ENCODE results near the gene DSCAM.
"Not testable (repeated sequence)": the region's sequence is repeated elsewhere in the genome, so short reads cannot be mapped to it uniquely, and the experiment has no call there.

DSCAM gene

DNA sequence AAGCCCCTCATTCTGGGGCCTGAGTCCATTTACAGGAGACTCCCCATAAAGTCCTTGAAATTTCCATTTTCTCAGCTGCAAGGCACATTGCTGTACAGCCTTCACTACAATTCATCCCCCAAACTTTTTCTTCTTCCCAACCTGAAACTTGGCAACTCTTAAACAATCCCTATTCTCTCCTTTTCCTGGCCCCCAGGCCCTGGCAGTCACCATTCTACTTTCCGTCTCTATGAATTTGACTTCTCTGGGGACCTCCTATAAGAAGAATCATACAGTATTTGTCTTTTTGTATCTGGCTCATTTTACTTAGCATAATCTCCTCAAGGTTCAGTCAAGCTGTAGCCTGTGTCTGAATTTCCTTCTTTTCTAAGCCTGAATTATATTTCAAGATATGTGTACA is 646.8 kb downstream of the DSCAM start:
- no peak overlapping the region for H3K9ac ChIP-seq (ENCODE audit: low read depth, low read length)
- no peaks in the 10 kb centered on the region for H3K9me3 ChIP-seq (ENCODE audit: control insufficient read depth, insufficient read depth, low read length)
- no peaks in the 10 kb centered on the region for H3K4me1 ChIP-seq (ENCODE audit: control insufficient read depth, insufficient read depth, low read length)
- no peaks in the 10 kb centered on the region for H3K27me3 ChIP-seq (ENCODE audit: control insufficient read depth, insufficient read depth, low read length)
- no peak overlapping the region for H3K4me3 ChIP-seq (ENCODE audit: low read depth, low read length)
- H3K36me3 ChIP-seq (ENCODE audit: control insufficient read depth, insufficient read depth, low read length) = no peaks in the 10 kb centered on the region

DNA sequence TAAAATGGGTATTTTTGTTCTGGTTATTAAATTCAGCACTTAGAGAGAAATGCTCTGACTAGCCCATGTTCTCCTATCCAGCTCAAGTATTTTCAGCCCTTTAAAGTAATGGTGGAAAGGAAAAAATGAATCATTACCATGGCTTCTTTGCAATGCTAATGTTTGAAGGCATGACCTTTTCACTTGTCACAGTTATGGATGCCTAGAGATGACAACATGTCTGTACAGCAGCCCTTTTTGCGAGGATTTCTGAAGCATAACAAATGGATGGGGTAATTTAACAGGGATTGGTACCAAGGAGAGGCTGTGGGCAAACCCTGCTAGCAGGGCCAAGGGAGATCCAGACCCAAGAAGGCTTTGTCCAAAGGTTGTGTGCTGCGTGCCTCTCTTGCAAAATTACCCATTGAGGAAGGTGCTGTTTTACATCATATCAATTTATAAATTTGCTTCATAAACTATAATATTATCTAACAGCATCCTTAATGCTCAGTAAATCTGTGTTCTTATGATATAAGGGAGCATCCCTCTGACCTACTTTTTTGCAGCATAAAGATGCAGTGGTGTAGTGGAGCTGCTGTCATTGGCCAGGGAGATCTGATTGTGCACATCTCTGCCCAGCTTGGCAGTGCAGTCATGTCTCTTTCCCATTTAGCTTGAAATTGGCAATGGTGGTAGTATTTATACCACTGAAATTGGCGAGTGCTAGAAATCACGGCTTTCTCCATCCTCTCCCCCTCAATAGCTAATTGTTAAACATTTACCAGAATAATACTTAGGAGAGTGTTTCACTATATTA is 652.6 kb downstream of the DSCAM start:
- no peak overlapping the region for H3K9ac ChIP-seq (ENCODE audit: low read depth, low read length)
- no peaks in the 10 kb centered on the region for H3K27me3 ChIP-seq (ENCODE audit: control insufficient read depth, insufficient read depth, low read length)
- H3K36me3 ChIP-seq (ENCODE audit: control insufficient read depth, insufficient read depth, low read length) = no peaks in the 10 kb centered on the region
- no peaks in the 10 kb centered on the region for H3K9me3 ChIP-seq (ENCODE audit: control insufficient read depth, insufficient read depth, low read length)
- H3K4me3 ChIP-seq (ENCODE audit: low read depth, low read length) = no peak overlapping the region
- no peaks in the 10 kb centered on the region for H3K4me1 ChIP-seq (ENCODE audit: control insufficient read depth, insufficient read depth, low read length)

DNA sequence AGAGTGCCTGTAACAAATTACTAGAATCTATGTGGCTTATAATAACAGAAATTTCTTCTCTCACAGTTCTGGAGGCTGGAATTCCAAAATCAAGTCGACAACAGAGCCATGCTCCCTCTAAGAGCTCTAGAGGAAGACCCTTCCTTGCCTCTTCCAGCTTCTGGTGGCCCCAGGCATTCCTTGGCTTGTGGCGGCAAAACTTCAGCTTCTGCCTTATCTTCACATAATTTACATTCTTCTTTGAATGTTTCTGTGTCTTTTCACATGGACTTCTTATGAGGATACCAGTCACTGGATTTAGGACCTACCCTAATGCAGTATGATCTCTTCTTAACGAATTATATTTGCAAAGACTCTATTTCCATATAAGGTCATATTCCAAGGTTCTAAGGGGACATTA is 655.3 kb downstream of the DSCAM start:
- Histone ChIP-seq H3K9me3 (ENCODE audit: control insufficient read depth, insufficient read depth, low read length) (no peaks in the 10 kb centered on the region), H3K27me3 (ENCODE audit: control insufficient read depth, insufficient read depth, low read length) (no peaks in the 10 kb centered on the region), H3K36me3 (ENCODE audit: control insufficient read depth, insufficient read depth, low read length) (no peaks in the 10 kb centered on the region), H3K4me1 (ENCODE audit: control insufficient read depth, insufficient read depth, low read length) (no peaks in the 10 kb centered on the region), H3K4me3 (ENCODE audit: low read depth, low read length) (no peak overlapping the region), H3K9ac (ENCODE audit: low read depth, low read length) (no peak overlapping the region)

DNA sequence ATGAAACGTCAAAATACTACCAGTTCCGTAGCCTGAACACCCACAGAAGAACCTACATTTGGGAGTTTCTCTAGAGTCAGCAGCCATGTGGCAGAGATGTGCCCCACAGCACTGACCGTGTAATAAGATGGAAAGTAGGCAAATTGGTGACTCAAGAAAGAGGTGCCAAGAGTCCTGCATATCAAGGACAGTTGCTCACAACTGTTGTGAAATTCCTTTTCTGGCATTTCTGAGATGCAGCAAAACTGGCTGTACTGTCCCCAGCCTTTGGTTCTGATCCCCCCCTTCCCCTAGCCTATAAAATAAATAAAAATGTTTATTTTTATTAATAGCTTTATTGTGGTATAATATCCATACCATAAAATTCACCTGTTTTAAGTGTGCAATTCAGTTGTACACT is 655.8 kb downstream of the DSCAM start:
- Histone ChIP-seq H3K9me3 (ENCODE audit: control insufficient read depth, insufficient read depth, low read length) (no peaks in the 10 kb centered on the region), H3K36me3 (ENCODE audit: control insufficient read depth, insufficient read depth, low read length) (no peaks in the 10 kb centered on the region), H3K27me3 (ENCODE audit: control insufficient read depth, insufficient read depth, low read length) (no peaks in the 10 kb centered on the region), H3K4me1 (ENCODE audit: control insufficient read depth, insufficient read depth, low read length) (no peaks in the 10 kb centered on the region), H3K9ac (ENCODE audit: low read depth, low read length) (no peak overlapping the region), H3K4me3 (ENCODE audit: low read depth, low read length) (no peak overlapping the region)

DNA sequence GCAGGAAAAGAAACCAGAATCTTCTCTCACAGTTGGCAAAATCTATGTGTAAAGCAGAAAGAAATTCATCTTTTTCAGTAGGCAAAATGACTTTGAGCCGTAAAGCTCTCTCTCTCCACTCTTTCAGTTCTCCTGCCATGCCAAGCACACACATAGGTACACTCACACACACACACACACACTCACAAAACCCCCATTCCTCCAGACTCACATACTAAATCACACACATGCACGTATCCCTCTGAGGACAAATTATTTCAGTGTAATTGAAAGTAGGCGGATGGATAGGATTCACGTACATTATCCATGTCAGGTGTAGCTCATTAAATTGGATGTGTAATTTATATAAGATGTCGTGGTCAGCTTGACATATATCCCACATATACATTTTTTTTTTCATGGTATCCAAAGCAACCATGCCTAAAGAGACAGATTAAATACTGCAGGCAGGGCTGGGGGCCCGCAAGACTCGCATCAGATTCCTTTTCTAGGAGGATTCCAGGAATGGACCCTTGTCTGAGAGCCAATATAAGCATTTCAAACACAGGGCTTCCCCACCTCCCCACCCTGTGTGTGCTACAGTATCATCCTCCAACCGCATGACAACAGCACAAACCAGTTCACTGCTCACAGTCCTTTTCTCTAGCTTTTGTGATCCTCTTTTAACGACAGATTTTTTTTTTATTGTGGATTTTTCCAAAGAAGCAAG is 658.9 kb downstream of the DSCAM start:
- Histone ChIP-seq H3K27me3 (ENCODE audit: control insufficient read depth, insufficient read depth, low read length) (no peaks in the 10 kb centered on the region), H3K9ac (ENCODE audit: low read depth, low read length) (no peak overlapping the region), H3K9me3 (ENCODE audit: control insufficient read depth, insufficient read depth, low read length) (no peaks in the 10 kb centered on the region), H3K36me3 (ENCODE audit: control insufficient read depth, insufficient read depth, low read length) (no peaks in the 10 kb centered on the region), H3K4me3 (ENCODE audit: low read depth, low read length) (no peak overlapping the region), H3K4me1 (ENCODE audit: control insufficient read depth, insufficient read depth, low read length) (no peaks in the 10 kb centered on the region)

DNA sequence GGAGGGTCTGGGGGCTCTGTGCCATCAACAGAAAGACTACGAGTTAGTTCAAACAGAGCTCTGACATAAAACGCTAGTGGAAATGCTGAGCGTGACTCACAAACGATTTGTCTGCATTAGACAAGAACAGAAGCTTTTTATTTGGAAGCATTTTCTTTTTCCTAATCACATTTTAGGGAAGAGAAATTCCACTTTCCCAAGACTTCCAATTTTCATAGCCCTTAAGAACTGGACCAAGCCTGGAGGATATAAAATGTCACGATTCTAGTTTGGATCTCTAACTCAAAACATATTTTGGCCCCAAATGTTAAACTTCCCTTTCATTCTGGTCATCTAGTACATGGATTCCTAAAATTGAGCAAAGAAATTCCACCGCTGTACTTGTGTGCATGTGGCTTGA is 659.7 kb downstream of the DSCAM start:
- Histone ChIP-seq H3K9me3 (ENCODE audit: control insufficient read depth, insufficient read depth, low read length) (no peaks in the 10 kb centered on the region), H3K9ac (ENCODE audit: low read depth, low read length) (no peak overlapping the region), H3K4me3 (ENCODE audit: low read depth, low read length) (no peak overlapping the region), H3K4me1 (ENCODE audit: control insufficient read depth, insufficient read depth, low read length) (no peaks in the 10 kb centered on the region), H3K36me3 (ENCODE audit: control insufficient read depth, insufficient read depth, low read length) (no peaks in the 10 kb centered on the region), H3K27me3 (ENCODE audit: control insufficient read depth, insufficient read depth, low read length) (no peaks in the 10 kb centered on the region)

DNA sequence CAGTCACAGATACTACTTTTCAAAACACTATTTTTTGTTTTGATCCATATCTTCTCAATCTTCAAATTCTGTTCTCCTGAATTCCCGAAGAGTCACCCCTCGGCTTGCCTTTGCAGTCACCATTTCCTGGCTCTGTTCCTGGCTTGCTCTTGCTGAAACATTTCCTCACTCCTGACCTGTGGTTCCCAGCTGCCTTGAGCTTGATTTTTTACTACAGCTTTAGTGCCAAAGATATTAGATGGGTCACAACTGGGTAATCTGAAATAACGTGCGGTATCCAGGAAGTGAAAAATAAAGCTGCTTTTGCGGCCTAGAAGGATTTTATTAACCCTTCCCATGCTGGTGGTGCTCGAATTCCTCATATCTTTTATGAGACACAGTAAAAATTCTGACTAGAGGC is 660.9 kb downstream of the DSCAM start:
- H3K9ac ChIP-seq (ENCODE audit: low read depth, low read length) = no peak overlapping the region
- no peaks in the 10 kb centered on the region for H3K27me3 ChIP-seq (ENCODE audit: control insufficient read depth, insufficient read depth, low read length)
- H3K4me3 ChIP-seq (ENCODE audit: low read depth, low read length) = no peak overlapping the region
- H3K36me3 ChIP-seq (ENCODE audit: control insufficient read depth, insufficient read depth, low read length) = no peaks in the 10 kb centered on the region
- H3K9me3 ChIP-seq (ENCODE audit: control insufficient read depth, insufficient read depth, low read length) = no peaks in the 10 kb centered on the region
- H3K4me1 ChIP-seq (ENCODE audit: control insufficient read depth, insufficient read depth, low read length) = no peaks in the 10 kb centered on the region

DNA sequence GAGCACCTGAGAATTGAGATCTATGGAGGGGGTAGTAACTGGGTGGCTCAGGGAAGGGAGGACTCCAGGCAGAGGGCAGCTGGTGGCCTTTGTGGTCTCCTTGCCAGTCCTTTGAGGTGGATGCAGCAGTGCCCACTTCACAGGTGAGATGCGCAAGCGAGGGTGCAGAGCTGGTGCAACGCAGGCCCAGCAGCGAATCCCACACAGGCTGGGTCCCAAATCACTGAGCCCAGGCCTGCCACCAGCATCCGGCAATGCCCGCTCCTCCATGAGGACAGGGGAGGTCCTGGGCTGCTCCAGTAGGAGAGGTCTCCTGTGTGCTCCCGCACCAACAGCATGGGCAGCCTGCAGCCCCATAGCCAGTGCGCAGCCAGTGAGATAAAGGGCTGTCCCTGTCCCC is 661.8 kb downstream of the DSCAM start:
- no peaks in the 10 kb centered on the region for H3K36me3 ChIP-seq (ENCODE audit: control insufficient read depth, insufficient read depth, low read length)
- no peaks in the 10 kb centered on the region for H3K4me1 ChIP-seq (ENCODE audit: control insufficient read depth, insufficient read depth, low read length)
- H3K9me3 ChIP-seq (ENCODE audit: control insufficient read depth, insufficient read depth, low read length) = no peaks in the 10 kb centered on the region
- H3K4me3 ChIP-seq (ENCODE audit: low read depth, low read length) = no peak overlapping the region
- H3K9ac ChIP-seq (ENCODE audit: low read depth, low read length) = no peak overlapping the region
- no peaks in the 10 kb centered on the region for H3K27me3 ChIP-seq (ENCODE audit: control insufficient read depth, insufficient read depth, low read length)

DNA sequence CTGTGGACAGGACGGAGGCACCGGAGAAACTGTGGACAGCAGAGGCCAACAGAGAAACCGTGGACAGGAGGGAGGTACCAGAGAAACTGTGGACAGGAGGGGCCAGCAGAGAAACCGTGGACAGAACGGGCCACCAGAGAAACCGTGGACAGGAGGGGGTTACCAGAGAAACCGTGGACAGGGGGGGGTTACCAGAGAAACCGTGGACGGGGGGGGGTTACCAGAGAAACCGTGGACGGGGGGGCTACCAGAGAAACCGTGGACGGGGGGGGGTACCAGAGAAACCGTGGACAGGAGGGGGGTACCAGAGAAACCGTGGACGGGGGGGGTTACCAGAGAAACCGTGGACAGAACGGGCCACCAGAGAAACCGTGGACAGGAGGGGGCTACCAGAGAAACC is 664.5 kb downstream of the DSCAM start:
- H3K27me3 ChIP-seq (ENCODE audit: control insufficient read depth, insufficient read depth, low read length); H3K9ac ChIP-seq (ENCODE audit: low read depth, low read length); H3K36me3 ChIP-seq (ENCODE audit: control insufficient read depth, insufficient read depth, low read length); H3K9me3 ChIP-seq (ENCODE audit: control insufficient read depth, insufficient read depth, low read length); H3K4me3 ChIP-seq (ENCODE audit: low read depth, low read length); H3K4me1 ChIP-seq (ENCODE audit: control insufficient read depth, insufficient read depth, low read length): not testable (repeated sequence)

DNA sequence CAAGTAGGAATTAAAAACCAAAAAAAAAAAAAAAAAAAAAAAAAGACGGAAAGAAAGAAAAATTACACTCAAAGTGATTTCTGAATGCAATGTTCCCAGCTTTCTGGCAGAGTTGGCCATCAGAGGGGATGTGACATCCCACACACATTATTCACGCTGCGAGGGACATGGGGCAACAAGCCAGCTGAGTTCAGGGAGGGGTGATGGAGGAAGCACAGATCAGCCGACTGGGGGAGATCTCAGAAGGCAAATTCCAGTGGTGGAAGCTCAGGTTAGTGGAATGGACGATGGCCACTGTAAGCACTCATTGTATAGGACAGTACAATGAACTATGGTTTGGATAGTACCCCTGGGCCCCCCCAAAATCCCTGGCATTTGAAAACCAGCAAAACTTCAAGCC is 667.8 kb downstream of the DSCAM start:
- Histone ChIP-seq H3K4me1 (ENCODE audit: control insufficient read depth, insufficient read depth, low read length) (no peaks in the 10 kb centered on the region), H3K27me3 (ENCODE audit: control insufficient read depth, insufficient read depth, low read length) (no peaks in the 10 kb centered on the region), H3K36me3 (ENCODE audit: control insufficient read depth, insufficient read depth, low read length) (no peaks in the 10 kb centered on the region), H3K4me3 (ENCODE audit: low read depth, low read length) (no peak overlapping the region), H3K9me3 (ENCODE audit: control insufficient read depth, insufficient read depth, low read length) (no peaks in the 10 kb centered on the region), H3K9ac (ENCODE audit: low read depth, low read length) (no peak overlapping the region)

DNA sequence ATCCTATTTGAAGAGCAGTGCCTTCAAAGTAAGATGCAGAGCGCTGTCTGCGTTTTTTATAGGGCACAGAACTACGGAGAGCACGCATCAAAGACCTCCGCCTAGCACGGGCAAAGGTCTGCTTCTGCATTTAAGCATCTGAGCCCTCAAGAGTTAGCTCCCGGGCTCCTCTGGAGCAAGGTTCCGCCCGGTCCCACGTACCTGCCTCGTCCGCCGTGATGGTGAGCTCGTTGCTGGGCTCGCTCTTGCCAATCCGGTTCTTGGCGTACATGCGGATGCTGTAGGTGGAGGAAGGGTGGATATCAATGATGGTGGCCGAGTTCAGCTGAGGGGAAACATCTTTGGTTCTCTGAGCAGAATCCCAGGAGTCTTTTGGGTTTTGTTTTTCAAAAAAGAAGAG is 668.2 kb downstream of the DSCAM start:
- Histone ChIP-seq H3K9ac (ENCODE audit: low read depth, low read length) (no peak overlapping the region), H3K4me1 (ENCODE audit: control insufficient read depth, insufficient read depth, low read length) (no peaks in the 10 kb centered on the region), H3K27me3 (ENCODE audit: control insufficient read depth, insufficient read depth, low read length) (no peaks in the 10 kb centered on the region), H3K36me3 (ENCODE audit: control insufficient read depth, insufficient read depth, low read length) (no peaks in the 10 kb centered on the region), H3K4me3 (ENCODE audit: low read depth, low read length) (no peak overlapping the region), H3K9me3 (ENCODE audit: control insufficient read depth, insufficient read depth, low read length) (no peaks in the 10 kb centered on the region)

DNA sequence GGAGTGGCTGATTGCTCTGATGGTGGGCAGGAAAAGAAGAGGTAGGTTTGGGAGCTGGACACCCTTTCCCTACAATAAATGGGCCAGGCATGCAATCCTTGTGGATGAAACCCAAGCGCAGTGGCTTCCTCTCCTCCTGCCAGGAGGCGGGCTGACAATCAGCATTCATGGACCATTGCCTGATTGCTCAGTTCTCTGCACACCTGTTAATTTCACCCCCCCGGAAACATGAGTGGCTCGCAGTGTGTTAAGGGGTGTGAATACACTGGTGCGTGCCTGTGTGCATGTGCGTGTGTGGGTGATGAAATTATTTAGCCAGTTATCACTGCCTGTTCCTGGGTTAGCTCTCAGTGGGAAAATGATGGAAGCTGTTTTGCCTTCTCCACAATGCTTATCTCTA is 669.0 kb downstream of the DSCAM start:
- no peak overlapping the region for H3K9ac ChIP-seq (ENCODE audit: low read depth, low read length)
- no peaks in the 10 kb centered on the region for H3K4me1 ChIP-seq (ENCODE audit: control insufficient read depth, insufficient read depth, low read length)

More for the DNA sequence above, 669.0 kb downstream of the DSCAM start:
- Histone ChIP-seq H3K4me3 (ENCODE audit: low read depth, low read length) (no peak overlapping the region), H3K9me3 (ENCODE audit: control insufficient read depth, insufficient read depth, low read length) (no peaks in the 10 kb centered on the region), H3K36me3 (ENCODE audit: control insufficient read depth, insufficient read depth, low read length) (no peaks in the 10 kb centered on the region), H3K27me3 (ENCODE audit: control insufficient read depth, insufficient read depth, low read length) (no peaks in the 10 kb centered on the region)
